CD4-positive, alpha-beta T cell (primary cell): ENCODE data around the gene ITGA2. TPM values are rescaled to one million over a fixed set of nuclear protein-coding genes. Genes with fewer than 3 reads are reported as not detected.

Source experiments
- ATAC-seq: fragments of 200-7000 bp; cut with Tn5 transposase; one replicate; pipeline ENCODE4 v1.10.0; 2022; ENCODE audit warnings: mild to moderate bottlenecking; ENCODE audit not compliant: poor library complexity
- CTCF ChIA-PET: fragments of 350-600 bp; sonication (Branson Sonifier 250); formaldehyde crosslinking; loops from one replicate; lab custom pipeline; 2021; ENCODE audit warnings: antibody characterized with exemption, inconsistent platforms; lab: Charles Lee
- POLR2A ChIA-PET: fragments of 350-600 bp; sonication (Branson Sonifier 250); formaldehyde crosslinking; loops from one replicate; lab custom pipeline; 2021; ENCODE audit warnings: antibody characterized with exemption, inconsistent platforms; lab: Charles Lee
- DNase-seq, 14 experiments: peaks; one replicate each; pipeline ENCODE4 v3.0.0-alpha.2; 2013 to 2020; ENCODE audit warnings: mixed read lengths in 2 of 14
- H3K27ac ChIP-seq, 2 donors: one replicate each; pipeline versions ENCODE4 v1.5.1 to v1.7.0; 2013; ENCODE audit warnings: low read length in 2 of 2, low read depth in 1 of 2, mild to moderate bottlenecking in 1 of 2
- H3K27me3 ChIP-seq, 2 experiments: 1 replicate in 1 of 2; 2 replicates in 1 of 2; pipeline versions ENCODE4 v1.6.1 to v1.7.0; 2013; ENCODE audit warnings: low read length in 2 of 2, control low read depth in 1 of 2, mild to moderate bottlenecking in 1 of 2, moderate library complexity in 1 of 2; ENCODE audit not compliant: insufficient read depth in 2 of 2, control insufficient read depth in 1 of 2
- H3K36me3 ChIP-seq: one replicate; pipeline ENCODE4 v1.6.1; 2013; ENCODE audit warnings: low read length, control low read depth; ENCODE audit not compliant: insufficient read depth
- H3K4me1 ChIP-seq: one replicate; pipeline ENCODE4 v1.6.1; 2013; ENCODE audit warnings: low read length, control low read depth; ENCODE audit not compliant: insufficient read depth
- H3K4me3 ChIP-seq: one replicate; pipeline ENCODE4 v1.5.1; 2013; ENCODE audit warnings: mild to moderate bottlenecking, low read length, moderate library complexity
- H3K9me3 ChIP-seq, 2 experiments: 1 replicate in 1 of 2; 2 replicates in 1 of 2; pipeline versions ENCODE4 v1.6.1 to v1.7.0; 2013; ENCODE audit warnings: low read length in 2 of 2, mild to moderate bottlenecking in 2 of 2, control low read depth in 1 of 2, moderate library complexity in 1 of 2; ENCODE audit not compliant: control insufficient read depth in 1 of 2, insufficient read depth in 1 of 2
- H3K27ac Mint-ChIP-seq: one replicate; pipeline ENCODE4 v1.8.0; 2020; ENCODE audit warnings: mixed read lengths
- H3K27me3 Mint-ChIP-seq: one replicate; pipeline ENCODE4 v1.8.0; 2021; ENCODE audit warnings: mixed read lengths
- H3K36me3 Mint-ChIP-seq: one replicate; pipeline ENCODE4 v1.8.0; 2021; ENCODE audit warnings: low read depth, mixed read lengths
- H3K4me1 Mint-ChIP-seq: one replicate; pipeline ENCODE4 v1.8.0; 2021; ENCODE audit warnings: low read depth, mixed read lengths
- H3K4me3 Mint-ChIP-seq: one replicate; pipeline ENCODE4 v1.8.0; 2020; ENCODE audit warnings: mild to moderate bottlenecking, mixed read lengths
- H3K9me3 Mint-ChIP-seq: one replicate; pipeline ENCODE4 v1.8.0; 2020; ENCODE audit warnings: mixed read lengths
- intact Hi-C, 2 experiments: fragments of 100-400 bp; cut with DNase I in 1 of 2; cut with micrococcal nuclease in 1 of 2; formaldehyde crosslinking; loops; one replicate each; pipeline versions ENCODE4 v1.15.1 to v1.9.0; 2023 to 2025; cut with DNase I, micrococcal nuclease
- total RNA-seq, 174 experiments: library from RNA in 2 of 174; stranded (reverse) in 2 of 174; gene quantifications; one replicate each; pipeline ENCODE4 v1.2.3 and lab custom pipeline; 2021 to 2026
- TF ChIP-seq, protein P1 (sequence below): fragments of 200-600 bp; IDR thresholded peaks from one replicate; pipeline ENCODE4 v1.8.0; 2022; ENCODE audit warnings: antibody characterized with exemption, mild to moderate bottlenecking

Gene ITGA2
- total RNA-seq, 2 experiments from 2014 or later = 0.03 to 0.11 TPM

- H3K36me3 Mint-ChIP-seq = no peaks in the 10 kb centered on the region
- no peaks in the 10 kb centered on the region for H3K27me3 Mint-ChIP-seq
- CTCF ChIA-PET = no interaction called here
- Histone ChIP-seq H3K4me3 (no peak overlapping the region), H3K27ac (no peak overlapping the region), H3K4me1 (no peaks in the 10 kb centered on the region), H3K27me3 (no peaks in the 10 kb centered on the region), H3K36me3 (no peaks in the 10 kb centered on the region), H3K9me3 (no peaks in the 10 kb centered on the region)
- TF ChIP-seq, protein P1, sequence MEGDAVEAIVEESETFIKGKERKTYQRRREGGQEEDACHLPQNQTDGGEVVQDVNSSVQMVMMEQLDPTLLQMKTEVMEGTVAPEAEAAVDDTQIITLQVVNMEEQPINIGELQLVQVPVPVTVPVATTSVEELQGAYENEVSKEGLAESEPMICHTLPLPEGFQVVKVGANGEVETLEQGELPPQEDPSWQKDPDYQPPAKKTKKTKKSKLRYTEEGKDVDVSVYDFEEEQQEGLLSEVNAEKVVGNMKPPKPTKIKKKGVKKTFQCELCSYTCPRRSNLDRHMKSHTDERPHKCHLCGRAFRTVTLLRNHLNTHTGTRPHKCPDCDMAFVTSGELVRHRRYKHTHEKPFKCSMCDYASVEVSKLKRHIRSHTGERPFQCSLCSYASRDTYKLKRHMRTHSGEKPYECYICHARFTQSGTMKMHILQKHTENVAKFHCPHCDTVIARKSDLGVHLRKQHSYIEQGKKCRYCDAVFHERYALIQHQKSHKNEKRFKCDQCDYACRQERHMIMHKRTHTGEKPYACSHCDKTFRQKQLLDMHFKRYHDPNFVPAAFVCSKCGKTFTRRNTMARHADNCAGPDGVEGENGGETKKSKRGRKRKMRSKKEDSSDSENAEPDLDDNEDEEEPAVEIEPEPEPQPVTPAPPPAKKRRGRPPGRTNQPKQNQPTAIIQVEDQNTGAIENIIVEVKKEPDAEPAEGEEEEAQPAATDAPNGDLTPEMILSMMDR = no peak
- intact Hi-C loops = no loop called here
- no peaks in the 10 kb centered on the region for H3K4me1 Mint-ChIP-seq
- H3K4me3 Mint-ChIP-seq = no peak overlapping the region
- no peaks in the 10 kb centered on the region for H3K9me3 Mint-ChIP-seq
- H3K27ac Mint-ChIP-seq = no peak overlapping the region
- DNase-seq (peak in 4 of 14 experiments; percentile 1 to 15 (median 10)), ATAC-seq (peak; percentile 34)
- POLR2A ChIA-PET = no interaction called here
Measured at GRCh38 chr5:53069626-53070025, 80.5 kb downstream of the ITGA2 start.

- no peaks in the 10 kb centered on the region for H3K27me3 Mint-ChIP-seq
- Histone ChIP-seq H3K4me1 (no peaks in the 10 kb centered on the region), H3K9me3 (no peaks in the 10 kb centered on the region), H3K36me3 (no peaks in the 10 kb centered on the region), H3K4me3 (no peak overlapping the region), H3K27me3 (no peaks in the 10 kb centered on the region), H3K27ac (no peak overlapping the region)
- no peaks in the 10 kb centered on the region for H3K9me3 Mint-ChIP-seq
- CTCF ChIA-PET = no interaction called here
- H3K27ac Mint-ChIP-seq = no peak overlapping the region
- TF ChIP-seq, protein P1 = no peak
- H3K4me3 Mint-ChIP-seq = no peak overlapping the region
- no peak for ATAC-seq
- intact Hi-C loops = no loop called here
- POLR2A ChIA-PET = no interaction called here
- H3K36me3 Mint-ChIP-seq = no peaks in the 10 kb centered on the region
- no peak for DNase-seq
- no peaks in the 10 kb centered on the region for H3K4me1 Mint-ChIP-seq
Measured at GRCh38 chr5:53071298-53071697, 82.1 kb downstream of the ITGA2 start.

DNA sequence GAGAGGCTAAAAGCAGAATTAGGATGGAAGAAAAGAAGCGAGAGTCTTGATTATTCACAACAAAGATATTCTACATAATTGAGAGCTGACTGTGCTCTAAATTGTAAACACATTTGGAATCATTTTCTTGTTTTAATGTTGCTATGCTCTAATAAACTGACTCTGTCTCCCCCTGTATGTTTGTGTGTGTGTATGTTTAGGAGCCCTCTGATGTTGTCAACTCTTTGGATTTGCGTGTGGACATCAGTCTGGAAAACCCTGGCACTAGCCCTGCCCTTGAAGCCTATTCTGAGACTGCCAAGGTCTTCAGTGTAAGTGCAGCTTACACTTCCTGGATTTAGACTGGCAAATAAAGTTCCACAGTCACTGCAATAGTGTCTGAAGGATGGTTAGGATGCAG is 82.6 kb downstream of the ITGA2 start:
- intact Hi-C loops = no loop called here
- H3K9me3 ChIP-seq = no peaks in the 10 kb centered on the region
- Mint-ChIP-seq H3K27me3 (peaks cover 2% of the 10 kb centered on the region), H3K9me3 (no peaks in the 10 kb centered on the region), H3K4me1 (no peaks in the 10 kb centered on the region), H3K27ac (no peak overlapping the region), H3K36me3 (no peaks in the 10 kb centered on the region), H3K4me3 (no peak overlapping the region)
- DNase-seq = no peak
- H3K27ac ChIP-seq = no peak overlapping the region
- H3K4me1 ChIP-seq = no peaks in the 10 kb centered on the region
- CTCF ChIA-PET = no interaction called here
- POLR2A ChIA-PET = no interaction called here
- no peak for ATAC-seq
- H3K4me3 ChIP-seq = no peak overlapping the region
- H3K27me3 ChIP-seq = no peaks in the 10 kb centered on the region
- H3K36me3 ChIP-seq = no peaks in the 10 kb centered on the region
- TF ChIP-seq, protein P1 = no peak
